ACC112 (cell line): ENCODE measurements around the gene MYOM1.

Source experiments
- H2AFZ ChIP-seq: fragments of 200-600 bp; sonication (generic); one replicate; pipeline ENCODE4 v1.6.0; 2017; ENCODE audit warnings: antibody characterized with exemption, low read length; ENCODE audit not compliant: unreplicated experiment
- H3K27ac ChIP-seq: fragments of 200-600 bp; sonication (generic); 2 replicates; pipeline ENCODE4 v1.5.1; 2014; ENCODE audit warnings: low read depth, mild to moderate bottlenecking, antibody characterized with exemption, low read length, moderate library complexity
- H3K27me3 ChIP-seq: fragments of 200-600 bp; sonication (generic); 2 replicates; pipeline ENCODE4 v1.6.1; 2014; ENCODE audit warnings: mild to moderate bottlenecking, antibody characterized with exemption, low read length, moderate library complexity, mixed read lengths; ENCODE audit not compliant: insufficient read depth
- H3K36me3 ChIP-seq: fragments of 200-600 bp; sonication (generic); 2 replicates; pipeline ENCODE4 v1.6.1; 2016; ENCODE audit warnings: mild to moderate bottlenecking, antibody characterized with exemption, low read length, moderate library complexity, mixed read lengths; ENCODE audit not compliant: insufficient read depth
- H3K4me1 ChIP-seq: fragments of 200-600 bp; sonication (generic); one replicate; pipeline ENCODE4 v1.6.1; 2016; ENCODE audit warnings: low read length, mixed read lengths; ENCODE audit not compliant: insufficient read depth, unreplicated experiment, control insufficient read depth
- H3K4me3 ChIP-seq: fragments of 200-600 bp; sonication (generic); 2 replicates; pipeline ENCODE4 v1.5.1; 2014; ENCODE audit warnings: mild to moderate bottlenecking, low read depth, low read length
- H3K79me2 ChIP-seq: fragments of 200-600 bp; sonication (generic); one replicate; pipeline ENCODE4 v1.6.0; 2016; ENCODE audit warnings: low read length; ENCODE audit not compliant: control insufficient read depth, unreplicated experiment, insufficient read depth

The MYOM1 gene

DNA sequence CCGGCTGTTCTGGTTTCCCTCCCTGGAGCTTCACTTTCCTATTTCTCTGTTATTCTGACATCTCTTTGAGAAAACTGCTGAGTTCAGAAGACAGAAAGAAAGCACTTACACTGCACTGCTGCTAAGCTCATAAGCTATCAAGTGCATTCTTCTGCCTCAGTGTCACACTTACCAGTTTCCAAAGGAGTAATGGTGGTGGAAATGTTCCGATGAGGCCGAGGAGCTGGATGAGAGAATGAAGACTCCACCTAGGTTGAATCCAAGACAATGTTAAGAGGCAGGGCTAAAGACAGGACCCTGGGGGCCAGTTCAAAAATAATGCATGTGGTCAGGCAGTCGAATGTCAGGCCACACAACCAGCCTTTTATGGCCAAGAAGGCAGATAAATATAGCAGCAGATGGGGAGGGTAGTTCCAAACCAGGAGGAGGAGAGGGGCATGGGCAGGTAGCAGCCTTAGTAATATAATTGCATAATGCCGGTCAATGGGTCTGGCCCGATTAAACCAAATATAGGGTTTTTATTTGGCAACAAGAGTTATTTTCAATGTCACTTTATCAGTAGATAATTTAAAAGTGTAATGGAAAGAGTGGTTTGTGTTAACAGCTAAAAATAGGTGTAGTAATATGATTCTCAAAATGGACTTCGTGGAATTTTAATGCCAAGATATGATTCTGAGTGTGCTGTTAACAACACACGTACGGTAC, at the start of gene MYOM1:
Gene MYOM1, minus strand, starts transcription at position 338 of the 705 bp plus-strand sequence. CDS start 4,745 bp downstream, outside the sequence.
- Histone ChIP-seq H2AFZ (no peak within 1 kb of the TSS), H3K27ac (no peak within 1 kb of the TSS), H3K4me1 (peaks cover 8% of the 10 kb centered on the region), H3K79me2 (no peaks in the 10 kb centered on the region), H3K36me3 (no peaks in the 10 kb centered on the region), H3K4me3 (no peak within 1 kb of the TSS), H3K27me3 (no peaks in the 10 kb centered on the region)

GRCh38 chr18:3269241-3269913, 49.6 kb upstream of the MYOM1 start:
- Histone ChIP-seq H3K4me3 (peak overlapping the region; percentile 7; the same call in 1 of the 2 replicates), H3K79me2 (peaks cover 99% of the 10 kb centered on the region), H3K4me1 (peaks cover 48% of the 10 kb centered on the region), H2AFZ (no peak overlapping the region), H3K27me3 (no peaks in the 10 kb centered on the region), H3K27ac (peak overlapping the region; percentile 49), H3K36me3 (peaks cover 7% of the 10 kb centered on the region)

GRCh38 chr18:3268306-3268705, 48.5 kb upstream of the MYOM1 start:
- Histone ChIP-seq H3K27ac (no peak overlapping the region), H2AFZ (no peak overlapping the region), H3K4me1 (peaks cover 56% of the 10 kb centered on the region)

DNA sequence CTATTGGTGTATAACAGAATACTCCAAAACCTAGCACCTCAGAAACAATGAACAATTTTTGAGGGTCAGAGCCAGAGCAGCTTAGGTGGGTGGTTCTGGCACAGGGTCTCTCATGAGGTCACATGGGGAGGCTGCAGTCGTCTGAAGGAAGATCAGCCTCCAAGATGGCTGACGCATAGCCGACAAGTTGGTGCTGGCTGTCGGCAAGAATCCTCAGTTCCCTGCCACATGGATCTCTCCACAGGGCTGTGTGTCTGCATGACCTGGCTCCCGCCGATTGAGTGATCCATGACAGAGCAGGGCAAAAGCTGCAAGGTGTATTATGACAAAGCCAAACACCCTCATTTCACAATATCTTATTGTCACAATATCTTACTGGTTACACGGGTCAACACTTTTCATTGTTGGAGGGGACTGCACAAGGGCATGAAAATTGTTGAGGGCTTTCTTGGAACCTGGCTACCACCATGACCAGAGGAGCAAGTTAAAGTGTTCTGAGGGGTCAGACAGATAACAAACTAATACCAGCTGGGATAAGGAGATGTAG, 46.4 kb upstream of the MYOM1 start:
- Histone ChIP-seq H3K27me3 (no peaks in the 10 kb centered on the region), H3K36me3 (no peaks in the 10 kb centered on the region), H2AFZ (no peak overlapping the region), H3K4me1 (peaks cover 56% of the 10 kb centered on the region), H3K27ac (no peak overlapping the region), H3K4me3 (no peak overlapping the region), H3K79me2 (peaks cover 90% of the 10 kb centered on the region)

More at GRCh38 chr18:3268306-3268705, 48.5 kb upstream of the MYOM1 start:
- Histone ChIP-seq H3K27me3 (no peaks in the 10 kb centered on the region), H3K36me3 (no peaks in the 10 kb centered on the region; the same call in 1 of the 2 replicates), H3K79me2 (peaks cover 99% of the 10 kb centered on the region), H3K4me3 (no peak overlapping the region)

- Histone ChIP-seq H3K4me3 (peak overlapping the region; percentile 19; the same call in 1 of the 2 replicates), H3K4me1 (peaks cover 58% of the 10 kb centered on the region), H2AFZ (no peak overlapping the region), H3K27me3 (no peaks in the 10 kb centered on the region), H3K36me3 (no peaks in the 10 kb centered on the region), H3K79me2 (peaks cover 85% of the 10 kb centered on the region), H3K27ac (no peak overlapping the region)
Measured at GRCh38 chr18:3265564-3266033, 45.8 kb upstream of the MYOM1 start.

GRCh38 chr18:3264362-3264761, 44.6 kb upstream of the MYOM1 start:
- H3K4me1 ChIP-seq: peaks cover 55% of the 10 kb centered on the region
- H2AFZ ChIP-seq: no peak overlapping the region
- no peak overlapping the region for H3K27ac ChIP-seq
- no peaks in the 10 kb centered on the region for H3K36me3 ChIP-seq
- no peaks in the 10 kb centered on the region for H3K27me3 ChIP-seq
- H3K4me3 ChIP-seq: peak overlapping the region; percentile 50
- H3K79me2 ChIP-seq: peaks cover 72% of the 10 kb centered on the region

DNA sequence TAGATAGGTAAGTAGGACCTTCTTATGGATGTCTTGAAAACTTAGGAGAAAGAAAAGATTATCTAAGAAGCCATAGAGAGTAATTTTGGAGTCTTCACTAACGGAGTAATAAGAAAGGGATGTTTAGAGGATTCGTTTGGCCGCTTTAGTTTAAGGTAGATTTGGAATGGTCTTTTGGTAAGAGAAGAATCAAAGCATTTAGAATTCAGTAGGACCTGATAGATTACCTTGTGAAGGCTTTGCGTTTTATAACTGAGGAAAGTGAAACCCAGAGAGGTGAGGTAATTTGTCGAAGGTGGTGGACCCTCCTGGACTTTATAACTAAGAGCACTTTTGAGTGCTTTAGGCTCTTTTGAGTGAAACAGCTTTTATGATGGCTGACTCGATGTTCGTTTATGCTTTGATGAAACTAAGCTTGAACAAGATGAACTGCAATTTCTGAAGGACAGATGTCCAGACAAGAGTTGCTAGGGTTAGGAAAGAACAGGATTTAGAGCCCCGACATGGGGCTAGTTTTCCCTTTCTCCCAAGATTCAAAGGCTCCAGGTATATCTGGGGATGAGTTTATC, 43.4 kb upstream of the MYOM1 start:
- H3K27ac ChIP-seq: peak overlapping the region; percentile 79
- H3K36me3 ChIP-seq: peaks cover 7% of the 10 kb centered on the region; the same call in 1 of the 2 replicates
- peak overlapping the region; percentile 96 for H3K4me3 ChIP-seq
- no peaks in the 10 kb centered on the region for H3K27me3 ChIP-seq
- H3K4me1 ChIP-seq: peaks cover 44% of the 10 kb centered on the region
- peaks cover 61% of the 10 kb centered on the region for H3K79me2 ChIP-seq
- no peak overlapping the region for H2AFZ ChIP-seq

DNA sequence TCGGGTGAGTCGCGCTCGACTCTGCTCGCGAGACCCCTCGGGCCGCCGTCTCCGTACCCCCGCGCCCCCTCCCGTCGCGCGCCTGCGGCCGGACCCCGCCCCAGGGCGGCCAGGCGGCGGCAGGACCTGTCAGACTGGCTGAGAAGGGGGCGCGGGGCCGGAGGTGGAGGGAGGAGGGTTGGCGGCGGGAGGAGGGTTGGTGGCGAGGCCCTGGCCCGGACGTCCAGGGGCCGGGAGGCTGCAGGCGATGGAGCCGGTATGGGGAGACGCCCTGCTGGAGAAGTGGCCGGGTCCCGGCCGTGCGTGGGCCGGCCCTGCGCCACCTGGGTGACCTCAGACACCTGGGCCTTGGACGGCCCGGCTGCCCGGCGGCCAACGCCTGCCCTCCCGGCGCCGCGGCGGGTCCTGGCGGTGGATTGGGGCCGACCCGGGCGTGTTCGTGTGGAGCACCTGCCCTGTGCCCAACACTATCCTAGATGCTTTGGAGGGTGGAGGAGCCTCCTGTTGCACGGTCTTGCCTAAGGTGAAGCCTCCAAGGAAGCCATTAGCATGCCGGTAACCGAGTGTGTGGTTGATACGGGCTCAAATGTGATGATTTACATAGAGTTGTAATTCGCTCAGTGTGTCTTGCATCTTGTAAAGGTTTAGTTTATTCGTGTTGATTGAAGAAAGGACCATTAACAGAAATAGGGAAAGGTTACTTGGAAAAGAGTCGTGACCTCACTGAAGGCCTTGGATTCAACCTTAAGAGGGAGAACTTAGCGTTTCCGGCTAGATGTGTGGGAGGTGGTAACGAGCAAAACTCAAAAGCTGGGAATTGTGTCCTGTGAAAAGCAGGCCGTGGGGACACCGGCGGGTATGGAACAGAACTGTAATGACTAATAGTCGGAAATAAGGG, 42.7 kb upstream of the MYOM1 start:
- peak overlapping the region; percentile 39 for H2AFZ ChIP-seq
- H3K27ac ChIP-seq: peak overlapping the region; percentile 79
- no peaks in the 10 kb centered on the region for H3K27me3 ChIP-seq
- peaks cover 41% of the 10 kb centered on the region for H3K4me1 ChIP-seq
- H3K36me3 ChIP-seq: peaks cover 13% of the 10 kb centered on the region
- H3K4me3 ChIP-seq: peak overlapping the region; percentile 96
- peaks cover 55% of the 10 kb centered on the region for H3K79me2 ChIP-seq

- Histone ChIP-seq H3K79me2 (peaks cover 46% of the 10 kb centered on the region), H3K4me3 (peak within 1 kb of the TSS; percentile 96)
Measured at GRCh38 chr18:3261373-3262233, 41.8 kb upstream of the MYOM1 start, which contains the start of gene MYL12B. TSS of gene MYL12B (plus strand) at chr18:3262133. CDS start at chr18:3272899, 10,766 bp downstream.

More at GRCh38 chr18:3261373-3262233, 41.8 kb upstream of the MYOM1 start, which contains the start of gene MYL12B:
- H3K36me3 ChIP-seq: peaks cover 22% of the 10 kb centered on the region
- H2AFZ ChIP-seq: peak within 1 kb of the TSS; percentile 39
- H3K27me3 ChIP-seq: no peaks in the 10 kb centered on the region
- H3K4me1 ChIP-seq: peaks cover 35% of the 10 kb centered on the region
- H3K27ac ChIP-seq: peak within 1 kb of the TSS; percentile 79
